ENCODE data around the gene CENPB.

DNA sequence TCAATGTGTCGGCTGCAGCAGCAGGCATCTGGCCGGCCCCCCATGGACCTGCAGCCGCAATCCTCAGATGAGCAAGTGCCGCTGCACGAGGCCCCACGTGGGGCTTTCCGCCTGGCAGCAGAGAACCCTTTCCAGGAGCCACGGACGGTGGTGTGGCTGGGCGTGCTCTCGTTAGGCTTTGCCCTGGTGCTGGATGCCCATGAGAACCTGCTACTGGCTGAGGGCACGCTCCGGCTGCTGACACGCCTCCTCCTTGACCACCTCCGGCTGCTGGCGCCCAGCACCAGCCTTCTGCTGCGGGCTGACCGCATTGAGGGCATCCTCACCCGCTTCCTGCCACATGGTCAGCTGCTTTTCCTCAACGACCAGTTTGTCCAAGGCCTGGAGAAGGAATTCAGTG is 37.3 kb upstream of the CENPB start:
- no peak for TF ChIP-seq POLR2A (IDR thresholded peaks at IDR 0.05)
- TF ChIP-seq, protein P1, sequence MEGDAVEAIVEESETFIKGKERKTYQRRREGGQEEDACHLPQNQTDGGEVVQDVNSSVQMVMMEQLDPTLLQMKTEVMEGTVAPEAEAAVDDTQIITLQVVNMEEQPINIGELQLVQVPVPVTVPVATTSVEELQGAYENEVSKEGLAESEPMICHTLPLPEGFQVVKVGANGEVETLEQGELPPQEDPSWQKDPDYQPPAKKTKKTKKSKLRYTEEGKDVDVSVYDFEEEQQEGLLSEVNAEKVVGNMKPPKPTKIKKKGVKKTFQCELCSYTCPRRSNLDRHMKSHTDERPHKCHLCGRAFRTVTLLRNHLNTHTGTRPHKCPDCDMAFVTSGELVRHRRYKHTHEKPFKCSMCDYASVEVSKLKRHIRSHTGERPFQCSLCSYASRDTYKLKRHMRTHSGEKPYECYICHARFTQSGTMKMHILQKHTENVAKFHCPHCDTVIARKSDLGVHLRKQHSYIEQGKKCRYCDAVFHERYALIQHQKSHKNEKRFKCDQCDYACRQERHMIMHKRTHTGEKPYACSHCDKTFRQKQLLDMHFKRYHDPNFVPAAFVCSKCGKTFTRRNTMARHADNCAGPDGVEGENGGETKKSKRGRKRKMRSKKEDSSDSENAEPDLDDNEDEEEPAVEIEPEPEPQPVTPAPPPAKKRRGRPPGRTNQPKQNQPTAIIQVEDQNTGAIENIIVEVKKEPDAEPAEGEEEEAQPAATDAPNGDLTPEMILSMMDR (IDR thresholded peaks at IDR 0.05) = no peak
